Stimulated activated CD4-positive, alpha-beta T cell treated with anti-CD3 and anti-CD28 coated beads, Interleukin-4, amount 100 ng/mL, for 1 hour (primary cell): ENCODE results near the gene ITGB6.

Source experiments
- DNase-seq: peaks from one replicate; pipeline ENCODE4 v3.0.0-alpha.2; 2020

The ITGB6 gene

GRCh38 chr2:160199683-160200389, at the start of gene ITGB6:
Gene ITGB6, minus strand, starts transcription at chr2:160200272. Its CDS starts 209 bp downstream, at chr2:160200063.
- no peak for DNase-seq

GRCh38 chr2:160247296-160248035, 47.4 kb upstream of the ITGB6 start:
- DNase-seq, result no peak

GRCh38 chr2:160246356-160246755, 46.3 kb upstream of the ITGB6 start:
- no peak for DNase-seq

GRCh38 chr2:160245614-160246155, 45.6 kb upstream of the ITGB6 start:
- no peak for DNase-seq

GRCh38 chr2:160242893-160243564, 43.0 kb upstream of the ITGB6 start:
- DNase-seq, result no peak

GRCh38 chr2:160241251-160242137, 41.4 kb upstream of the ITGB6 start:
- no peak for DNase-seq

- no peak for DNase-seq
Observed at GRCh38 chr2:160239436-160239835, 39.4 kb upstream of the ITGB6 start.

GRCh38 chr2:160238392-160238791, 38.3 kb upstream of the ITGB6 start:
- DNase-seq, result no peak

- DNase-seq, result no peak
Observed at GRCh38 chr2:160232905-160233475, 32.9 kb upstream of the ITGB6 start.

- DNase-seq, result no peak
Observed at GRCh38 chr2:160229591-160229990, 29.5 kb upstream of the ITGB6 start.

- no peak for DNase-seq
Observed at GRCh38 chr2:160228141-160228917, 28.3 kb upstream of the ITGB6 start.

- DNase-seq, result no peak
Observed at GRCh38 chr2:160227293-160227915, 27.3 kb upstream of the ITGB6 start.

GRCh38 chr2:160226367-160226766, 26.3 kb upstream of the ITGB6 start:
- DNase-seq, result no peak

- DNase-seq, result no peak
Observed at GRCh38 chr2:160225722-160226121, 25.6 kb upstream of the ITGB6 start.

- no peak for DNase-seq
Observed at GRCh38 chr2:160224507-160224906, 24.4 kb upstream of the ITGB6 start.

- DNase-seq, result no peak
Observed at GRCh38 chr2:160224060-160224459, 24.0 kb upstream of the ITGB6 start.

GRCh38 chr2:160223560-160223959, 23.5 kb upstream of the ITGB6 start:
- no peak for DNase-seq

GRCh38 chr2:160222546-160223283, 22.6 kb upstream of the ITGB6 start:
- DNase-seq, result no peak

GRCh38 chr2:160221391-160222276, 21.6 kb upstream of the ITGB6 start:
- no peak for DNase-seq
